Erythroblast (primary cell): ENCODE results near the gene FBXO8.

Experiments
- DNase-seq, 2 experiments: peaks; one replicate each; lab custom pipeline; 2025; lab: John Stamatoyannopoulos, UW
- GATA1 ChIP-seq: IDR thresholded peaks from 2 replicates; pipeline ENCODE4 v1.6.1; 2011; ENCODE audit warnings: low read depth, mild to moderate bottlenecking, control low read depth, low read length, moderate library complexity
- POLR2A ChIP-seq: IDR thresholded peaks from 2 replicates; pipeline ENCODE4 v1.6.1; 2011; ENCODE audit warnings: mild to moderate bottlenecking, low read length

The FBXO8 gene

GRCh38 chr4:174245714-174246113 lies 37.8 kb downstream of the FBXO8 start:
- TF ChIP-seq GATA1, result no peak
- TF ChIP-seq POLR2A, result no peak

GRCh38 chr4:174244441-174244840 lies 39.0 kb downstream of the FBXO8 start:
- no peak for DNase-seq
- TF ChIP-seq POLR2A, result no peak
- no peak for TF ChIP-seq GATA1

More at GRCh38 chr4:174245714-174246113, 37.8 kb downstream of the FBXO8 start:
- DNase-seq, result no peak

- no peak for TF ChIP-seq GATA1
- no peak for TF ChIP-seq POLR2A
- DNase-seq, result no peak
Measured at GRCh38 chr4:174241162-174241561, 42.3 kb downstream of the FBXO8 start.

GRCh38 chr4:174236359-174236758 lies 47.1 kb downstream of the FBXO8 start:
- no peak for DNase-seq
- no peak for TF ChIP-seq GATA1
- TF ChIP-seq POLR2A, result no peak

GRCh38 chr4:174230680-174231079 lies 52.8 kb downstream of the FBXO8 start:
- TF ChIP-seq POLR2A (no peak), GATA1 (no peak)

GRCh38 chr4:174230148-174230547 lies 53.3 kb downstream of the FBXO8 start:
- TF ChIP-seq GATA1, result no peak
- TF ChIP-seq POLR2A, result no peak
- DNase-seq, result no peak

More at GRCh38 chr4:174230680-174231079, 52.8 kb downstream of the FBXO8 start:
- no peak for DNase-seq

- DNase-seq, result no peak
- TF ChIP-seq POLR2A (no peak), GATA1 (no peak)
Measured at GRCh38 chr4:174228988-174229387, 54.5 kb downstream of the FBXO8 start.

- DNase-seq, result no peak
- TF ChIP-seq POLR2A (no peak), GATA1 (no peak)
Measured at GRCh38 chr4:174225349-174226049, 58.0 kb downstream of the FBXO8 start.

GRCh38 chr4:174224550-174224949 lies 58.9 kb downstream of the FBXO8 start:
- TF ChIP-seq GATA1 (no peak), POLR2A (no peak)
- DNase-seq, result no peak

- TF ChIP-seq POLR2A (no peak), GATA1 (no peak)
- DNase-seq, result peak; percentile 30 to 59
Measured at GRCh38 chr4:174222266-174222872, 61.1 kb downstream of the FBXO8 start.

GRCh38 chr4:174218127-174218790 lies 65.2 kb downstream of the FBXO8 start:
- no peak for DNase-seq
- no peak for TF ChIP-seq POLR2A
- TF ChIP-seq GATA1, result no peak

- DNase-seq, result peak; percentile 35 to 37
- TF ChIP-seq POLR2A (no peak), GATA1 (no peak)
Measured at GRCh38 chr4:174217273-174218126, 66.0 kb downstream of the FBXO8 start.

- DNase-seq, result no peak
- TF ChIP-seq GATA1 (no peak), POLR2A (no peak)
Measured at GRCh38 chr4:174216799-174217272, 66.6 kb downstream of the FBXO8 start.
